ENCODE data around the gene ADAMTS8. TPM values are rescaled to one million over a fixed set of nuclear protein-coding genes. Genes with fewer than 3 reads are reported as not detected.

Gene ADAMTS8
- total and polyA plus RNA-seq, 4 donors: 0.02 to 0.08 (median 0.07) TPM; not detected in 1

GRCh38 chr11:130358398-130358797 is 70.0 kb downstream of the ADAMTS8 start:
- TF ChIP-seq MAX (IDR thresholded peaks at IDR 0.05) (no peak), FOXA1 (IDR thresholded peaks at IDR 0.05) (no peak), TAF1 (conservative IDR thresholded peaks at IDR 0.05) (no peak), ZBTB33 (IDR thresholded peaks at IDR 0.05) (no peak), HNF4A (conservative IDR thresholded peaks at IDR 0.05) (no peak), ATF3 (IDR thresholded peaks at IDR 0.05) (no peak), RXRA (IDR thresholded peaks at IDR 0.05) (no peak), CTCF (IDR thresholded peaks at IDR 0.05; ENCODE audit: low read depth, low read length, missing input control) (no peak), NR2F2 (IDR thresholded peaks at IDR 0.05) (no peak)
- peaks cover 0 to 4% (median 0%) of the 10 kb centered on the region in 4 donors for H3K9me3 ChIP-seq (ENCODE audit: control insufficient read depth in 4 of 4, low read length in 3 of 4)
- H3K36me3 ChIP-seq (ENCODE audit: control insufficient read depth in 4 of 4, insufficient read depth in 3 of 4, low read depth in 1 of 4, low read length in 3 of 4): peaks cover 0 to 3% (median 0%) of the 10 kb centered on the region in 4 donors
- no peak overlapping the region for H3K9ac ChIP-seq (ENCODE audit: low read depth in 1 of 2, low read length in 2 of 2)
- no peaks in the 10 kb centered on the region for H3K4me1 ChIP-seq (ENCODE audit: control insufficient read depth in 4 of 4, insufficient read depth in 4 of 4, low read length in 3 of 4)
- no peak overlapping the region for H3K27ac ChIP-seq (ENCODE audit: low read depth in 1 of 2, low read length in 2 of 2)
- H3K4me3 ChIP-seq (ENCODE audit: low read depth in 1 of 3, low read length in 3 of 3): no peak overlapping the region
- no peak for DNase-seq (ENCODE audit: low spot score)
- H3K27me3 ChIP-seq (ENCODE audit: control insufficient read depth in 4 of 4, insufficient read depth in 4 of 4, low read length in 3 of 4): no peaks in the 10 kb centered on the region

Other genes starting within 250 kb of the ADAMTS8 start
- gene ZBTB44, start 113.7 kb downstream of the ADAMTS8 start, total RNA-seq: 10 to 100 TPM; 24.2 to 33.9 TPM
- gene ZBTB44, start 113.7 kb downstream of the ADAMTS8 start, polyA plus RNA-seq: 1 to 10 TPM; 4.7 to 9.8 TPM
- gene ADAMTS15, start 20.0 kb upstream of the ADAMTS8 start, total RNA-seq: 1 to 10 TPM in 1 of 2 donors, under 1 TPM in 1; 0.65 to 1.3 TPM
- under 1 TPM; 0.06 to 0.89 TPM for gene ADAMTS15, start 20.0 kb upstream of the ADAMTS8 start, polyA plus RNA-seq

Data from liver (tissue), 9 donors.